ENCODE data around the gene HADH. TPM values are rescaled to one million over a fixed set of nuclear protein-coding genes. Genes with fewer than 3 reads are reported as not detected.

The HADH gene
- total and polyA plus RNA-seq, 2 donors from 2014 or later, result 31.4 to 126 TPM

- Histone ChIP-seq H3K4me1 (ENCODE audit: control insufficient read depth in 2 of 3, insufficient read depth in 2 of 3, low read depth in 1 of 3, low read length in 3 of 3) (no peaks in the 10 kb centered on the region), H3K4me3 (ENCODE audit: low read length in 3 of 3) (no peak overlapping the region), H3K27ac (ENCODE audit: low read depth in 2 of 2, low read length in 2 of 2) (no peak overlapping the region), H3K27me3 (ENCODE audit: control insufficient read depth, insufficient read depth, low read length) (no peaks in the 10 kb centered on the region), H3K9me3 (ENCODE audit: control insufficient read depth in 2 of 3, insufficient read depth in 1 of 3, low read length in 3 of 3) (no peaks in the 10 kb centered on the region), H3K36me3 (ENCODE audit: control insufficient read depth in 2 of 3, insufficient read depth in 3 of 3, low read length in 3 of 3) (no peaks in the 10 kb centered on the region), H3K9ac (ENCODE audit: low read length in 3 of 3) (no peak overlapping the region)
- TF ChIP-seq CTCF (IDR thresholded peaks at IDR 0.05; ENCODE audit: borderline replicate concordance, extremely low read depth, insufficient read depth), result no peak
- DNase-seq, result no peak
- intact Hi-C loops (cut with DNase I), result no loop called here
- no peak for FAIRE-seq
Measured at GRCh38 chr4:108078024-108078733, 88.5 kb downstream of the HADH start.

- Histone ChIP-seq H3K36me3 (ENCODE audit: control insufficient read depth in 2 of 3, insufficient read depth in 3 of 3, low read length in 3 of 3) (no peaks in the 10 kb centered on the region), H3K4me1 (ENCODE audit: control insufficient read depth in 2 of 3, insufficient read depth in 2 of 3, low read depth in 1 of 3, low read length in 3 of 3) (no peaks in the 10 kb centered on the region), H3K4me3 (ENCODE audit: low read length in 3 of 3) (no peak overlapping the region), H3K27me3 (ENCODE audit: control insufficient read depth, insufficient read depth, low read length) (no peaks in the 10 kb centered on the region), H3K9me3 (ENCODE audit: control insufficient read depth in 2 of 3, insufficient read depth in 1 of 3, low read length in 3 of 3) (no peaks in the 10 kb centered on the region), H3K9ac (ENCODE audit: low read length in 3 of 3) (no peak overlapping the region), H3K27ac (ENCODE audit: low read depth in 2 of 2, low read length in 2 of 2) (no peak overlapping the region)
- TF ChIP-seq CTCF (IDR thresholded peaks at IDR 0.05; ENCODE audit: borderline replicate concordance, extremely low read depth, insufficient read depth), result no peak
- DNase-seq (no peak), FAIRE-seq (no peak)
- intact Hi-C loops (cut with DNase I), result no loop called here
Measured at GRCh38 chr4:108080747-108081146, 91.1 kb downstream of the HADH start.

DNA sequence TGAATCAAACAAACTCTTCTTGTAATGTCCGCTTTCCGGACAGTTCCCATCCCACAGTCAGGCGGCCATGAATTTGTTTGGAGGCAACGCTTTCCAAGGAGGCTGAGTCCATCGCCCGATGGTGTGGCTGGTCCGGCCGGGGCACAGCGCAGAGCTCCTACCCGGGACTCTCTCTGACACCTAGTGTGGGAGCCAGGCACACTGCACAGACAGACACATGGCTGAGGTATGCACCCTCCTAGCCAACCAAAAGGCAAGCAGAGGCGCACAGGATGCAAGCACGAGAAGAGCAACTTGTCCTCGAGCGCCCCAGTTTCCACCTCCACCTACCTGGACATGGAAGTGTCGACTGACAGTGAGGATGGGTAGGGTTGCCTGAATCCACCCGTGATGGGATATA lies 91.6 kb downstream of the HADH start:
- Histone ChIP-seq H3K4me1 (ENCODE audit: control insufficient read depth in 2 of 3, insufficient read depth in 2 of 3, low read depth in 1 of 3, low read length in 3 of 3) (no peaks in the 10 kb centered on the region), H3K36me3 (ENCODE audit: control insufficient read depth in 2 of 3, insufficient read depth in 3 of 3, low read length in 3 of 3) (no peaks in the 10 kb centered on the region), H3K9ac (ENCODE audit: low read length in 3 of 3) (no peak overlapping the region), H3K27ac (ENCODE audit: low read depth in 2 of 2, low read length in 2 of 2) (no peak overlapping the region), H3K27me3 (ENCODE audit: control insufficient read depth, insufficient read depth, low read length) (no peaks in the 10 kb centered on the region), H3K9me3 (ENCODE audit: control insufficient read depth in 2 of 3, insufficient read depth in 1 of 3, low read length in 3 of 3) (no peaks in the 10 kb centered on the region), H3K4me3 (ENCODE audit: low read length in 3 of 3) (no peak overlapping the region)
- intact Hi-C loops (cut with DNase I), result no loop called here
- DNase-seq, result no peak
- no peak for TF ChIP-seq CTCF (IDR thresholded peaks at IDR 0.05; ENCODE audit: borderline replicate concordance, extremely low read depth, insufficient read depth)
- no peak for FAIRE-seq

Other genes with a start within 250 kb of the HADH start
- 67.7 TPM for gene SGMS2, start 165.0 kb upstream of the HADH start, total RNA-seq
- gene SGMS2, start 165.0 kb upstream of the HADH start, polyA plus RNA-seq (ENCODE audit: insufficient read depth, low read depth, low replicate concordance), result 5.3 TPM
- gene CYP2U1, start 58.3 kb upstream of the HADH start, total RNA-seq, result 5.9 TPM
- gene CYP2U1, start 58.3 kb upstream of the HADH start, polyA plus RNA-seq (ENCODE audit: insufficient read depth, low read depth, low replicate concordance), result 6.3 TPM
- gene LEF1, start 179.0 kb downstream of the HADH start, total RNA-seq, result 14.5 TPM
- 5.1 TPM for gene LEF1, start 179.0 kb downstream of the HADH start, polyA plus RNA-seq (ENCODE audit: insufficient read depth, low read depth, low replicate concordance)